Stimulated activated CD4-positive, alpha-beta T cell treated with anti-CD3 and anti-CD28 coated beads, Interleukin-1b, Interleukin-23, amount 100 ng/mL, for 1 hour (primary cell): ENCODE data around the gene MEF2D.

Source experiments
- DNase-seq, 2 donors: peaks; one replicate each; pipeline ENCODE4 v3.0.0-alpha.2; 2020; ENCODE audit warnings: low read depth in 2 of 2

MEF2D gene

GRCh38 chr1:156500543-156500792 is at the start of gene MEF2D:
TSS of gene MEF2D (minus strand) at chr1:156500775. CDS start at chr1:156483292, 17,483 bp downstream.
- no peak for DNase-seq

GRCh38 chr1:156550346-156550745 is 49.8 kb upstream of the MEF2D start:
- no peak for DNase-seq

GRCh38 chr1:156549831-156550230 is 49.3 kb upstream of the MEF2D start:
- no peak for DNase-seq

GRCh38 chr1:156549390-156549789 is 48.8 kb upstream of the MEF2D start:
- DNase-seq: no peak

GRCh38 chr1:156547982-156548381 is 47.4 kb upstream of the MEF2D start:
- DNase-seq: no peak

- no peak for DNase-seq
Measured at GRCh38 chr1:156547434-156547833, 46.9 kb upstream of the MEF2D start.

- DNase-seq: no peak
Measured at GRCh38 chr1:156546267-156546666, 45.7 kb upstream of the MEF2D start.

- no peak for DNase-seq
Measured at GRCh38 chr1:156544592-156545102, 44.1 kb upstream of the MEF2D start.

GRCh38 chr1:156543066-156543465 is 42.5 kb upstream of the MEF2D start:
- DNase-seq: no peak

GRCh38 chr1:156540955-156541354 is 40.4 kb upstream of the MEF2D start:
- DNase-seq: no peak

- no peak for DNase-seq
Measured at GRCh38 chr1:156539818-156540355, 39.3 kb upstream of the MEF2D start.

GRCh38 chr1:156538711-156539440 is 38.3 kb upstream of the MEF2D start:
- DNase-seq: no peak

- DNase-seq: no peak
Measured at GRCh38 chr1:156537027-156537426, 36.5 kb upstream of the MEF2D start.

- no peak for DNase-seq
Measured at GRCh38 chr1:156534424-156535060, 34.0 kb upstream of the MEF2D start.

GRCh38 chr1:156533568-156534220 is 33.1 kb upstream of the MEF2D start:
- no peak for DNase-seq

- no peak for DNase-seq
Measured at GRCh38 chr1:156532374-156532773, 31.8 kb upstream of the MEF2D start.

GRCh38 chr1:156530006-156530405 is 29.4 kb upstream of the MEF2D start:
- no peak for DNase-seq

- no peak for DNase-seq
Measured at GRCh38 chr1:156528875-156529425, 28.4 kb upstream of the MEF2D start.

GRCh38 chr1:156528231-156528630 is 27.7 kb upstream of the MEF2D start:
- DNase-seq: no peak

- DNase-seq: no peak
Measured at GRCh38 chr1:156527584-156527983, 27.0 kb upstream of the MEF2D start.

- DNase-seq: no peak
Measured at GRCh38 chr1:156525856-156526489, 25.4 kb upstream of the MEF2D start.

GRCh38 chr1:156525071-156525501 is 24.5 kb upstream of the MEF2D start:
- no peak for DNase-seq
